ENCODE data around the gene ABCA7.

DNA sequence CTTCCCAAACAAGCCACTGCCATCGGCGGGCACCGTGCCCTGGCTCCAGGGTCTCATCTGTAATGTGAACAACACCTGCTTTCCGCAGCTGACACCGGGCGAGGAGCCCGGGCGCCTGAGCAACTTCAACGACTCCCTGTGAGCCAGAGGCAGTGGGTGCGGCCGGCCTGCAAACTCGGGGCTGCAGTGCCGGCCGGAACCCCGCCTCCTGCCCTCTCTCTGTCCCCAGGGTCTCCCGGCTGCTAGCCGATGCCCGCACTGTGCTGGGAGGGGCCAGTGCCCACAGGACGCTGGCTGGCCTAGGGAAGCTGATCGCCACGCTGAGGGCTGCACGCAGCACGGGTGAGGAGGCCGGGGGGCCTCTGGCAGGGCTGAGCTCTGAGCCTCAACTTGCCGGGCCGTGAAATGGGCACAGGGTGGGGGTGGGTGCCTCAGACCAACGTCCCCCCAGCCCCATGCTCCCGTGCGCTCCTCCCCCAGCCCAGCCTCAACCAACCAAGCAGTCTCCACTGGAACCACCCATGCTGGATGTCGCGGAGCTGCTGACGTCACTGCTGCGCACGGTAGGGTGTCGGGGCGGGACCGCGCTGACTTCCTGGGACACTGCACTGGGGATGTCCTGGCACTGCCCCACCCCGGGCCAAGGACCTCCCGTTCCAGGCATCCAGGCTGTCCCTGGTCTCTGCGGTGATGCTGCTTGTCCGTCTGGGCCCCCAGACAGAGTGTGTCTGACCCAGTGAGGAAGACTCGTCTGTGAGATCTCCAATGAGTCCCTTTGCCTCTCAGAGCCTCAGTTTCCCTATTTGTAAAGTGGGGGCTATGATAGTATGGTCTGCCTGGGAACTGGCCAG is 2.2 kb downstream of the ABCA7 start:
- TF ChIP-seq, protein P1, sequence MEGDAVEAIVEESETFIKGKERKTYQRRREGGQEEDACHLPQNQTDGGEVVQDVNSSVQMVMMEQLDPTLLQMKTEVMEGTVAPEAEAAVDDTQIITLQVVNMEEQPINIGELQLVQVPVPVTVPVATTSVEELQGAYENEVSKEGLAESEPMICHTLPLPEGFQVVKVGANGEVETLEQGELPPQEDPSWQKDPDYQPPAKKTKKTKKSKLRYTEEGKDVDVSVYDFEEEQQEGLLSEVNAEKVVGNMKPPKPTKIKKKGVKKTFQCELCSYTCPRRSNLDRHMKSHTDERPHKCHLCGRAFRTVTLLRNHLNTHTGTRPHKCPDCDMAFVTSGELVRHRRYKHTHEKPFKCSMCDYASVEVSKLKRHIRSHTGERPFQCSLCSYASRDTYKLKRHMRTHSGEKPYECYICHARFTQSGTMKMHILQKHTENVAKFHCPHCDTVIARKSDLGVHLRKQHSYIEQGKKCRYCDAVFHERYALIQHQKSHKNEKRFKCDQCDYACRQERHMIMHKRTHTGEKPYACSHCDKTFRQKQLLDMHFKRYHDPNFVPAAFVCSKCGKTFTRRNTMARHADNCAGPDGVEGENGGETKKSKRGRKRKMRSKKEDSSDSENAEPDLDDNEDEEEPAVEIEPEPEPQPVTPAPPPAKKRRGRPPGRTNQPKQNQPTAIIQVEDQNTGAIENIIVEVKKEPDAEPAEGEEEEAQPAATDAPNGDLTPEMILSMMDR (IDR thresholded peaks at IDR 0.05; ENCODE audit: poor library complexity, severe bottlenecking): no peak
- TF ChIP-seq RAD21 (conservative IDR thresholded peaks at IDR 0.05) (no peak), EZH2 (IDR thresholded peaks at IDR 0.05; ENCODE audit: borderline replicate concordance, insufficient read depth, low read length, poor library complexity, severe bottlenecking) (no peak), POLR2AphosphoS5 (IDR thresholded peaks at IDR 0.05) (no peak), EP300 (conservative IDR thresholded peaks at IDR 0.05; ENCODE audit: poor library complexity, severe bottlenecking) (no peak), SMC3 (conservative IDR thresholded peaks at IDR 0.05; ENCODE audit: poor library complexity) (no peak), MXI1 (conservative IDR thresholded peaks at IDR 0.05; ENCODE audit: poor library complexity, severe bottlenecking) (no peak)
- TF ChIP-seq, protein P2, sequence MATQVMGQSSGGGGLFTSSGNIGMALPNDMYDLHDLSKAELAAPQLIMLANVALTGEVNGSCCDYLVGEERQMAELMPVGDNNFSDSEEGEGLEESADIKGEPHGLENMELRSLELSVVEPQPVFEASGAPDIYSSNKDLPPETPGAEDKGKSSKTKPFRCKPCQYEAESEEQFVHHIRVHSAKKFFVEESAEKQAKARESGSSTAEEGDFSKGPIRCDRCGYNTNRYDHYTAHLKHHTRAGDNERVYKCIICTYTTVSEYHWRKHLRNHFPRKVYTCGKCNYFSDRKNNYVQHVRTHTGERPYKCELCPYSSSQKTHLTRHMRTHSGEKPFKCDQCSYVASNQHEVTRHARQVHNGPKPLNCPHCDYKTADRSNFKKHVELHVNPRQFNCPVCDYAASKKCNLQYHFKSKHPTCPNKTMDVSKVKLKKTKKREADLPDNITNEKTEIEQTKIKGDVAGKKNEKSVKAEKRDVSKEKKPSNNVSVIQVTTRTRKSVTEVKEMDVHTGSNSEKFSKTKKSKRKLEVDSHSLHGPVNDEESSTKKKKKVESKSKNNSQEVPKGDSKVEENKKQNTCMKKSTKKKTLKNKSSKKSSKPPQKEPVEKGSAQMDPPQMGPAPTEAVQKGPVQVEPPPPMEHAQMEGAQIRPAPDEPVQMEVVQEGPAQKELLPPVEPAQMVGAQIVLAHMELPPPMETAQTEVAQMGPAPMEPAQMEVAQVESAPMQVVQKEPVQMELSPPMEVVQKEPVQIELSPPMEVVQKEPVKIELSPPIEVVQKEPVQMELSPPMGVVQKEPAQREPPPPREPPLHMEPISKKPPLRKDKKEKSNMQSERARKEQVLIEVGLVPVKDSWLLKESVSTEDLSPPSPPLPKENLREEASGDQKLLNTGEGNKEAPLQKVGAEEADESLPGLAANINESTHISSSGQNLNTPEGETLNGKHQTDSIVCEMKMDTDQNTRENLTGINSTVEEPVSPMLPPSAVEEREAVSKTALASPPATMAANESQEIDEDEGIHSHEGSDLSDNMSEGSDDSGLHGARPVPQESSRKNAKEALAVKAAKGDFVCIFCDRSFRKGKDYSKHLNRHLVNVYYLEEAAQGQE (IDR thresholded peaks at IDR 0.05; ENCODE audit: borderline replicate concordance): no peak
